WTC11 (cell line): ENCODE measurements around the gene CCDC138. TPM values are rescaled to one million over a fixed set of nuclear protein-coding genes. Genes with fewer than 3 reads are reported as not detected.

Experiments used
- ATAC-seq: fragments of 200-7000 bp; cut with Tn5 transposase; 2 replicates; pipeline ENCODE4 v1.10.0; 2021; ENCODE audit warnings: mild to moderate bottlenecking, moderate library complexity
- CTCF ChIA-PET: fragments of 300-600 bp; sonication (Branson Sonifier 250); formaldehyde crosslinking; loops from one replicate; lab custom pipeline; 2021; ENCODE audit warnings: antibody characterized with exemption; lab: Charles Lee
- POLR2A ChIA-PET: fragments of 350-600 bp; sonication (Branson Sonifier 250); formaldehyde crosslinking; loops from one replicate; lab custom pipeline; 2021; ENCODE audit warnings: antibody characterized with exemption; lab: Charles Lee
- DNase-seq: peaks from one replicate; pipeline ENCODE4 v3.0.0; 2021; ENCODE audit warnings: low spot score
- H3K27ac Mint-ChIP-seq: 2 replicates; pipeline ENCODE4 v1.8.0; 2021; ENCODE audit warnings: mixed read lengths
- H3K27me3 Mint-ChIP-seq: 2 replicates; pipeline ENCODE4 v1.8.0; 2021; ENCODE audit warnings: low read depth, mild to moderate bottlenecking, moderate library complexity, mixed read lengths
- H3K36me3 Mint-ChIP-seq: 2 replicates; pipeline ENCODE4 v1.8.0; 2021; ENCODE audit warnings: mixed read lengths
- H3K4me1 Mint-ChIP-seq: 2 replicates; pipeline ENCODE4 v1.8.0; 2022; ENCODE audit warnings: mixed read lengths
- H3K4me3 Mint-ChIP-seq: 2 replicates; pipeline ENCODE4 v1.8.0; 2021; ENCODE audit warnings: mild to moderate bottlenecking, moderate library complexity, mixed read lengths
- H3K9me3 Mint-ChIP-seq: 2 replicates; pipeline ENCODE4 v1.8.0; 2021; ENCODE audit warnings: mixed read lengths
- AFF4 ChIP-seq: sonication (generic); formaldehyde crosslinking; IDR thresholded peaks from 2 replicates; pipeline ENCODE4 v1.8.1; 2023; ENCODE audit warnings: mild to moderate bottlenecking, missing genetic modification reagents, borderline replicate concordance
- AR ChIP-seq: fragments of 250-450 bp; sonication (Bioruptor Pico); IDR thresholded peaks from 2 replicates; pipeline ENCODE4 v1.9.0; 2021; ENCODE audit warnings: mild to moderate bottlenecking
- CTCF ChIP-seq: fragments of 200-600 bp; IDR thresholded peaks from 2 replicates; pipeline ENCODE4 v1.8.0; 2022; ENCODE audit warnings: antibody characterized with exemption
- E2F4 ChIP-seq: sonication (generic); formaldehyde crosslinking; IDR thresholded peaks from 2 replicates; pipeline ENCODE4 v1.8.1; 2022; ENCODE audit warnings: low read depth, mild to moderate bottlenecking, moderate library complexity, missing genetic modification reagents, borderline replicate concordance
- ETV6 ChIP-seq: sonication (generic); formaldehyde crosslinking; IDR thresholded peaks from 2 replicates; pipeline ENCODE4 v1.8.1; 2022; ENCODE audit warnings: mild to moderate bottlenecking, missing genetic modification reagents
- GABPB1 ChIP-seq: sonication (generic); formaldehyde crosslinking; IDR thresholded peaks from 2 replicates; pipeline ENCODE4 v1.8.1; 2023; ENCODE audit warnings: mild to moderate bottlenecking, missing genetic modification reagents
- GRHL2 ChIP-seq: fragments of 250-450 bp; sonication (Bioruptor Pico); IDR thresholded peaks from 2 replicates; pipeline ENCODE4 v1.8.0; 2022; ENCODE audit warnings: mild to moderate bottlenecking, moderate library complexity; ENCODE audit not compliant: insufficient replicate concordance, severe bottlenecking
- HMGXB4 ChIP-seq: sonication (generic); formaldehyde crosslinking; IDR thresholded peaks from 2 replicates; pipeline ENCODE4 v1.8.1; 2023; ENCODE audit warnings: mild to moderate bottlenecking, moderate library complexity, missing genetic modification reagents
- NFATC4 ChIP-seq: fragments of 250-450 bp; sonication (Bioruptor Pico); IDR thresholded peaks from 2 replicates; pipeline ENCODE4 v1.9.0; 2021; ENCODE audit warnings: mild to moderate bottlenecking
- NFYB ChIP-seq: sonication (generic); formaldehyde crosslinking; conservative IDR thresholded peaks from 2 replicates; pipeline ENCODE4 v1.8.0; 2022; ENCODE audit warnings: low read depth, missing genetic modification reagents
- NR1H2 ChIP-seq: sonication (generic); formaldehyde crosslinking; IDR thresholded peaks from 2 replicates; pipeline ENCODE4 v1.9.0; 2021; ENCODE audit warnings: mild to moderate bottlenecking, moderate library complexity, missing genetic modification reagents
- NR2C2 ChIP-seq: sonication (generic); formaldehyde crosslinking; IDR thresholded peaks from 2 replicates; pipeline ENCODE4 v1.8.0; 2022; ENCODE audit warnings: mild to moderate bottlenecking, missing genetic modification reagents
- SMAD4 ChIP-seq: sonication (generic); formaldehyde crosslinking; IDR thresholded peaks from 2 replicates; pipeline ENCODE4 v1.8.0; 2022; ENCODE audit warnings: mild to moderate bottlenecking, missing genetic modification reagents
- ZBTB21 ChIP-seq: sonication (generic); formaldehyde crosslinking; IDR thresholded peaks from 2 replicates; pipeline ENCODE4 v1.8.1; 2023; ENCODE audit warnings: mild to moderate bottlenecking, missing genetic modification reagents, borderline replicate concordance
- ZNF281 ChIP-seq: sonication (generic); formaldehyde crosslinking; IDR thresholded peaks from 2 replicates; pipeline ENCODE4 v1.8.0; 2023; ENCODE audit warnings: mild to moderate bottlenecking, missing genetic modification reagents
- ZNF425 ChIP-seq: fragments of 250-450 bp; sonication (Bioruptor Pico); conservative IDR thresholded peaks from 2 replicates; pipeline ENCODE4 v1.9.0; 2021; ENCODE audit warnings: mild to moderate bottlenecking
- total RNA-seq: library from RNA; stranded (reverse); gene quantifications from 3 replicates; pipeline ENCODE4 v1.2.3, GENCODE V29; 2021

The CCDC138 gene
- total RNA-seq, 1 experiment from 2014 or later = 23.5 TPM

GRCh38 chr2:108925286-108925685 lies 138.7 kb downstream of the CCDC138 start:
- Mint-ChIP-seq H3K4me3 (no peak overlapping the region), H3K27ac (no peak overlapping the region), H3K4me1 (peaks cover 4% of the 10 kb centered on the region), H3K9me3 (no peaks in the 10 kb centered on the region), H3K27me3 (no peaks in the 10 kb centered on the region; the same call in 1 of the 2 replicates), H3K36me3 (no peaks in the 10 kb centered on the region)
- ChIA-PET CTCF (interaction anchor here (1.3 to 1.8 kb wide), 2 partner anchors 76 kb away, joined by 3 to 8 read pairs; no protein-coding TSS in a partner anchor), POLR2A (no interaction called here)
- TF ChIP-seq GABPB1 (CRISPR knock-in tag) (no peak), ZNF281 (CRISPR knock-in tag) (no peak), ETV6 (CRISPR knock-in tag) (no peak), E2F4 (CRISPR knock-in tag) (no peak), SMAD4 (CRISPR knock-in tag) (no peak), AR (CRISPR knock-in tag) (no peak), NR1H2 (no peak), ZNF425 (CRISPR knock-in tag) (no peak), ZBTB21 (CRISPR knock-in tag) (no peak), GRHL2 (CRISPR knock-in tag) (no peak), NR2C2 (CRISPR knock-in tag) (no peak), NFATC4 (CRISPR knock-in tag) (no peak), CTCF (no peak)
- ATAC-seq (no peak), DNase-seq (no peak)

GRCh38 chr2:108925735-108926134 lies 139.2 kb downstream of the CCDC138 start:
- ChIA-PET POLR2A (no interaction called here), CTCF (interaction anchor here (1.3 kb wide), 1 partner anchor 76 kb away, joined by 3 read pairs; no protein-coding TSS in a partner anchor)
- H3K4me3 Mint-ChIP-seq = no peak overlapping the region
- H3K27ac Mint-ChIP-seq = no peak overlapping the region
- no peaks in the 10 kb centered on the region for H3K36me3 Mint-ChIP-seq
- no peaks in the 10 kb centered on the region for H3K9me3 Mint-ChIP-seq
- no peak for ATAC-seq
- H3K27me3 Mint-ChIP-seq = no peaks in the 10 kb centered on the region; the same call in 1 of the 2 replicates
- H3K4me1 Mint-ChIP-seq = peaks cover 4% of the 10 kb centered on the region
- DNase-seq = no peak
- no peak for TF ChIP-seq GABPB1 (CRISPR knock-in tag)
- TF ChIP-seq AFF4 (CRISPR knock-in tag) = no peak
- TF ChIP-seq SMAD4 (CRISPR knock-in tag) = no peak
- TF ChIP-seq NFYB (CRISPR knock-in tag) = no peak
- TF ChIP-seq HMGXB4 (CRISPR knock-in tag) = no peak
